GM21737 (cell line): Measurements from ENCODE around the gene DERA.
"Not testable (repeated sequence)": the region's sequence is repeated elsewhere in the genome, so short reads cannot be mapped to it uniquely, and the experiment has no call there.

ENCODE experiments used
- ATAC-seq: cut with Tn5 transposase; IDR thresholded peaks from one replicate; pipeline ENCODE4 v1.9.1; 2021; ENCODE audit warnings: mild to moderate bottlenecking, moderate library complexity; ENCODE audit not compliant: unreplicated experiment

Gene DERA

GRCh38 chr12:15956413-15957185 is 45.5 kb downstream of the DERA start:
- no peak for ATAC-seq

- no peak for ATAC-seq
These were observed 51.6 kb downstream of the DERA start for GRCh38 chr12:15962760-15963159.

GRCh38 chr12:15963271-15963670 is 52.1 kb downstream of the DERA start:
- no peak for ATAC-seq

GRCh38 chr12:15966426-15966825 is 55.3 kb downstream of the DERA start:
- no peak for ATAC-seq

GRCh38 chr12:15967053-15967452 is 55.9 kb downstream of the DERA start:
- not testable (repeated sequence) for ATAC-seq

GRCh38 chr12:15971211-15971610 is 60.1 kb downstream of the DERA start:
- ATAC-seq, result no peak

GRCh38 chr12:15972894-15973293 is 61.8 kb downstream of the DERA start:
- no peak for ATAC-seq

GRCh38 chr12:15977999-15978951 is 67.1 kb downstream of the DERA start:
- no peak for ATAC-seq

- peak; percentile 68 for ATAC-seq
These were observed 68.3 kb downstream of the DERA start for GRCh38 chr12:15979096-15980092.

- ATAC-seq, result no peak
These were observed 70.9 kb downstream of the DERA start for GRCh38 chr12:15982071-15982470.

- ATAC-seq, result no peak
These were observed 71.3 kb downstream of the DERA start for GRCh38 chr12:15982471-15982870.

GRCh38 chr12:15982921-15983320 is 71.8 kb downstream of the DERA start:
- no peak for ATAC-seq

- ATAC-seq, result no peak
These were observed 73.1 kb downstream of the DERA start for GRCh38 chr12:15984097-15984800.

GRCh38 chr12:15984963-15985362 is 73.8 kb downstream of the DERA start:
- no peak for ATAC-seq

GRCh38 chr12:15987696-15988095 is 76.6 kb downstream of the DERA start:
- ATAC-seq, result no peak

GRCh38 chr12:15988983-15989755 is 78.0 kb downstream of the DERA start:
- no peak for ATAC-seq

- ATAC-seq, result no peak
These were observed 84.7 kb downstream of the DERA start for GRCh38 chr12:15995801-15996200.

- ATAC-seq, result no peak
These were observed 85.1 kb downstream of the DERA start for GRCh38 chr12:15996254-15996653.

GRCh38 chr12:15996948-15997347 is 85.8 kb downstream of the DERA start:
- ATAC-seq, result no peak
